Measurements from ENCODE around the gene USP9X. TPM values are rescaled to one million over a fixed set of nuclear protein-coding genes. Genes with fewer than 3 reads are reported as not detected.
"Not testable (repeated sequence)": the region's sequence is repeated elsewhere in the genome, so short reads cannot be mapped to it uniquely, and the experiment has no call there.

USP9X gene
- total and polyA plus RNA-seq, 8 donors = 55.6 to 86.0 (median 62.7) TPM

DNA sequence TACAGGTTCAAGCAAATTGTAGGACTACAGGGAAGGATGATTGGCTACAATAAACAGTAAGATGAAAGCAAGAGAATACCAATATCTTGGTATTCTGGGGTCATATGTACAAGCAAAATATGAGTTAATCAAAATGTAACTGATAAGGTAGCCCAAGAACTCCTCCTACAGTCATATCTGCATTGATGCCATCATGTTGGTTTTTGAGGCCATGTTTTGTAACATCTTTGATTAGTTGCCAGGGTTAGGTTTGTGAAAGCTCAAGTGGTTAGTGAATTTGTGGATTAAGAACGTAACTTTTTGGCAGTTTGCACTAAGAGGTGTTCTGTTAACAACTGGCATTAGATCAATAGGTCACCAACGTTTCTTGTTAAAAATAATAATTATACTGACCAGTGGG is 59.6 kb downstream of the USP9X start:
- H3K27me3 ChIP-seq = no peaks in the 10 kb centered on the region
- H3K4me1 ChIP-seq = no peaks in the 10 kb centered on the region
- ATAC-seq = no peak
- no peak overlapping the region for H3K27ac ChIP-seq
- intact Hi-C loops (cut with DNase I) = no loop called here
- no peaks in the 10 kb centered on the region for H3K9me3 ChIP-seq
- no peak for DNase-seq
- TF ChIP-seq, protein P1, sequence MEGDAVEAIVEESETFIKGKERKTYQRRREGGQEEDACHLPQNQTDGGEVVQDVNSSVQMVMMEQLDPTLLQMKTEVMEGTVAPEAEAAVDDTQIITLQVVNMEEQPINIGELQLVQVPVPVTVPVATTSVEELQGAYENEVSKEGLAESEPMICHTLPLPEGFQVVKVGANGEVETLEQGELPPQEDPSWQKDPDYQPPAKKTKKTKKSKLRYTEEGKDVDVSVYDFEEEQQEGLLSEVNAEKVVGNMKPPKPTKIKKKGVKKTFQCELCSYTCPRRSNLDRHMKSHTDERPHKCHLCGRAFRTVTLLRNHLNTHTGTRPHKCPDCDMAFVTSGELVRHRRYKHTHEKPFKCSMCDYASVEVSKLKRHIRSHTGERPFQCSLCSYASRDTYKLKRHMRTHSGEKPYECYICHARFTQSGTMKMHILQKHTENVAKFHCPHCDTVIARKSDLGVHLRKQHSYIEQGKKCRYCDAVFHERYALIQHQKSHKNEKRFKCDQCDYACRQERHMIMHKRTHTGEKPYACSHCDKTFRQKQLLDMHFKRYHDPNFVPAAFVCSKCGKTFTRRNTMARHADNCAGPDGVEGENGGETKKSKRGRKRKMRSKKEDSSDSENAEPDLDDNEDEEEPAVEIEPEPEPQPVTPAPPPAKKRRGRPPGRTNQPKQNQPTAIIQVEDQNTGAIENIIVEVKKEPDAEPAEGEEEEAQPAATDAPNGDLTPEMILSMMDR (IDR thresholded peaks at IDR 0.05) = no peak
- peaks cover 0 to 43% of the 10 kb centered on the region in 2 donors for H3K36me3 ChIP-seq
- no peak overlapping the region for H3K4me3 ChIP-seq

- no peak overlapping the region for H3K27ac ChIP-seq
- TF ChIP-seq, protein P1 (IDR thresholded peaks at IDR 0.05) = no peak
- no peak for DNase-seq
- peaks cover 0 to 43% of the 10 kb centered on the region in 2 donors for H3K36me3 ChIP-seq
- no peaks in the 10 kb centered on the region for H3K4me1 ChIP-seq
- intact Hi-C loops (cut with DNase I) = no loop called here
- H3K9me3 ChIP-seq = no peaks in the 10 kb centered on the region
- no peak overlapping the region for H3K4me3 ChIP-seq
- no peaks in the 10 kb centered on the region for H3K27me3 ChIP-seq
- peak; percentile 56 for ATAC-seq
Observed at GRCh38 chrX:41145920-41146608, 60.8 kb downstream of the USP9X start.

DNA sequence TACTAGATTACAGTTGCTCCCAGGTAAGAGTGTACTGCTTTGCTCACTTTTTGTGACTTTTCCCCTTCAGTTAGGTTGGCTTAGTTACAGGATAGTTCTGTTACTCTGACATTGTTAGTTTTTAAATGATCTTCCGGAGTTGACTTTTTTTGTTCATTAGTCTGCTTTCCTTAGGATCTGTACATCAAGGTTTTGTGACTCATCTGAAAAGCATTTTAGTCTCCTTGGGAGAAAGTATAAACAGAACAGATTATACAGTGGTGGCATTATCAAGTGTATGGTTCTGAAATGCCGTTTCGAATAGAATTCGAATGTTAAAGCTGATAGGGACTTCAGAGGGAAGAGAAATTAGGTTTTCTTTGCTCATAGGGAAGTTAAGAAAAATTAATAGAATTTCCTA is 63.3 kb downstream of the USP9X start:
- DNase-seq (no peak), ATAC-seq (peak; percentile 49)
- Histone ChIP-seq H3K4me3 (no peak overlapping the region), H3K4me1 (no peaks in the 10 kb centered on the region), H3K27me3 (no peaks in the 10 kb centered on the region), H3K27ac (no peak overlapping the region), H3K36me3 (peaks cover 0 to 55% of the 10 kb centered on the region in 2 donors), H3K9me3 (no peaks in the 10 kb centered on the region)
- TF ChIP-seq, protein P1 (IDR thresholded peaks at IDR 0.05) = no peak
- intact Hi-C loops (cut with DNase I) = no loop called here

GRCh38 chrX:41150043-41150442 is 64.8 kb downstream of the USP9X start:
- Histone ChIP-seq H3K9me3 (no peaks in the 10 kb centered on the region), H3K4me1 (no peaks in the 10 kb centered on the region), H3K4me3 (no peak overlapping the region), H3K36me3 (peaks cover 0 to 59% of the 10 kb centered on the region in 2 donors), H3K27me3 (no peaks in the 10 kb centered on the region), H3K27ac (no peak overlapping the region)
- DNase-seq (no peak), ATAC-seq (no peak)
- intact Hi-C loops (cut with DNase I) = no loop called here
- TF ChIP-seq, protein P1 (IDR thresholded peaks at IDR 0.05) = no peak

DNA sequence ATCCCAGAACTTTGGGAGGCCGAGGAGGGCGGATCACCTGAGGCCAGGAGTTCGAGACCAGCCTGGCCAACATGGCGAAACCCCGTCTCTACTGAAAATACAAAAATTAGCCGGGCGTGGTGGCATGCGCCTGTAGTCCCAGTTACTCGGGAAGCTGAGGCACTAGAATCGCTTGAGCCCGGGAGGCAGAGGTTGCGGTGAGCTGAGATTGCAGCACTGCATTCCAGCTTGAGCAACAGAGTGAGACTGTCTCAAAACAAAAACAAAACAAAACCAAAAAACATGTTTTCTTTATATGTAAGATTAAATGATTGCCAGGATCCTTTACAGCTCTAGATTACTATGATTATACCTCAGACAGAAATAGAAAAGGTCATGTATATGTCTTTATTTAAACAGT is 66.5 kb downstream of the USP9X start:
- H3K27me3 ChIP-seq; H3K4me1 ChIP-seq; H3K4me3 ChIP-seq; ATAC-seq; H3K27ac ChIP-seq; H3K9me3 ChIP-seq; intact Hi-C loops (cut with DNase I); DNase-seq: not testable (repeated sequence)
- H3K36me3 ChIP-seq = peaks cover 0 to 59% of the 10 kb centered on the region in 2 donors

DNA sequence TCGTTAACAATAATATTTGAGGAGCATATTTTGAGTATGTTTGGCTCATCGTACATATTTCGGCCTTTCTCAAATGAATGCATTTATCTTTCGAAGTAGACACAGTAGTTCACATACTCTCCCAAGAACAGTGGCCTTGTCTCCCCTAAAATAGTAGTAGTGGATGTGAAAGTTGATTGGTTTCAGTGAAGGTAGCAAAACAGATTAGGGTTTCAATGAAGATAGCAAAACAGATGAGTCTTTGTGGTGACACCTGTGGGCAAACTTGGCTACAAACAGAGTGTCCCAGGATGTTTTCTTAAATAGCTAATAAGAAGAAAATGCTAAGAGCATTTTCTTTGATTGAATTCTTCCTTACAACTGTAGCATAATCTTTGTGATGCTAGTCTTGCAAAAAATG is 67.0 kb downstream of the USP9X start:
- ATAC-seq = no peak
- Histone ChIP-seq H3K36me3 (peaks cover 0 to 63% of the 10 kb centered on the region in 2 donors), H3K9me3 (no peaks in the 10 kb centered on the region), H3K27ac (no peak overlapping the region), H3K4me3 (no peak overlapping the region), H3K27me3 (no peaks in the 10 kb centered on the region), H3K4me1 (no peaks in the 10 kb centered on the region)
- intact Hi-C loops (cut with DNase I) = no loop called here
- DNase-seq = no peak
- TF ChIP-seq, protein P1 (IDR thresholded peaks at IDR 0.05) = no peak
